ENCODE results near the gene CFAP54.

Gene CFAP54

GRCh38 chr12:96831346-96831745 is 342.0 kb downstream of the CFAP54 start:
- DNase-seq, result no peak

GRCh38 chr12:96846293-96846692 is 356.9 kb downstream of the CFAP54 start:
- no peak for DNase-seq

- DNase-seq, result no peak
Observed at GRCh38 chr12:96850676-96851075, 361.3 kb downstream of the CFAP54 start.

GRCh38 chr12:96858162-96858561 is 368.8 kb downstream of the CFAP54 start:
- no peak for DNase-seq

GRCh38 chr12:96861656-96862055 is 372.3 kb downstream of the CFAP54 start:
- DNase-seq, result no peak

GRCh38 chr12:96862326-96862725 is 372.9 kb downstream of the CFAP54 start:
- DNase-seq, result no peak

- DNase-seq, result no peak
Observed at GRCh38 chr12:96864335-96864734, 375.0 kb downstream of the CFAP54 start.

DNA sequence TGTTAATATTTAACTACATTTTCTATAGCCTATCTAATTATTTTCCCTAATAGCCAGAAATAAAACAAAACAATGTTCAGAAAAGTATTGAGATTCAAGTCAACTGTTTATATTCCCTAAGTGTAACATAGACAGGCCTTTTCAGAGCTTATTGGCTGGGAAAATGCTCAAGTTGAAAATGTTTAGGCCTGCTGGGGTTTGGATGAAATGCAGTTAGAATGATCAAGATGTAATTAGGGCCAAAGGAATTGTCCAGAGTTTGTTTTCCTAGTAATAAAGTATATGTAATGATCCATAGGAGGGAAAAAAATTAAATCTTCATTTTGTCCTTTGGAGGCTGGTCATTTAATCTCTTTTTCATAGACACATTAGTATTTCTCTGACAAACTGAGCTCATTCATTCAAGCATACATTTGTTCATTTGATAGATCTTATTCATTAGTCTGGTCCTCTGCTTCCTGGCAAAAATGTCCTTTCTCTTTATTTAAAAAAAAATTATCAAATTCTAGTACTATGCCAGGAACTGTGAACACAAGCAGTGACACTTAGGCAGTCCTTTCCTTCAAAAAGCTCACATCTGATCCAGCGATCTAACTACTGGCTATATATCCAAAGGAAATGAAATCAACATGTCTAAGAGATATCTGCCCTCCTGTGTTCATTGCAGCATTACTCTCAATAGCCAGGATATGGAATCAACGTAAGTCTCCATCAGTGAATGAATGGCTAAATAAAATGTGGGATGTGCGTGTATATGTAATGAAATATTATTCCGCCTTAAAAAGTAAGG is 377.6 kb downstream of the CFAP54 start:
- DNase-seq, result no peak

GRCh38 chr12:96870946-96871345 is 381.6 kb downstream of the CFAP54 start:
- no peak for DNase-seq

DNA sequence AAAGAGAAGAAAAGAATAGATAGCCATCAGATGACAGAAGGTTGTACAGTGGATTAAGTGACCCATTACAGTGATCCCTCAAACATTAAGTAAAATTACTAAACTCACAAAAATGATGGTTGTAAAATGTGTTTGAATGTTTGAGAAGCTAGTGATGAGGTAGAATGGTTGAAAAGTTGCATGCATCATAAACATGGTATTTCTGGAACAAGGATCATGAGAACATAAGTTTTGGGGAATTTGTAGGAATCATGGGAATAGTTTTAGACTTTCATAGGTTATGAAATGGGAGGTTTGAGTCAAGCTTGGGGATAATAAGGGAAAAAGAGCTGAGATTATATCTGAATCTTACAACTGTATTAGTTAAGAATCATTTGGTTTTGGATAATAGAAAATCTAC is 383.6 kb downstream of the CFAP54 start:
- DNase-seq, result no peak

DNA sequence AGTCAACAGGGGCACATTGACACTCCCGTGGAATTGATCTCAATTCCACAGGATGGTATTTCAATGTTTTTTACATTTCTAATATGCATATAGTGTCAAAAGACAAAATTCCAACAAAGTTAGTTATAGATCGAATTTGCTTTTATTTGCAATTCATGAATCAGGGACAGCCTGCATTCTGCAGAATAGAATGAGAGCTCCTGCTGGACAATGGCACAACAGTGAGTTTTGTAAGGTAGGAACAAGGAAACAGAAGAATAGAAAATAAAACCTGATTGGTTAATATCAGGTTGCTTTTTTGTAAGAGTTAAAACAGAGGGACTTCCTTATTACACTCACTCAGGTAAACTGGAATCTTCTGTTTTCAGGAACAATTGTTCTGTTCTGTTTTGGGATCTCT is 384.8 kb downstream of the CFAP54 start:
- no peak for DNase-seq

DNA sequence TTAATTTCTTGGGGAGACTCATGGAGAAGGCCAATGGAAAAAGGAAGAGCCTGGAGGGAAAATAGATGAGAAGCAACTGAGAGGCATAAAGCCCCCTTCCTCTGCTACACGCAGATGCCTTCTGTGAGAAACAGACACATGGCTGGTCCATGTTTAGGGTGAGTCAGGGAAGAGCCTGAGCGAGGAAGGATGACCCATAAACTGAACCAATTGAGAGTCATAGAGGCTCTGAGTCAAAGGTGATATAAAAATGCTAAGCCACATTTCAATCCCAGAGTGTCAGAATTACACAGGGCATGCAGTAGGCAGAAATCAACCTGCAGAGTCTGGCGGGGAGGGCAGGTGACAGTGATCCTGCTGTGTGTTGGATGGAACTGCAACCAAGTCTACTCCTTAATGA is 387.6 kb downstream of the CFAP54 start:
- DNase-seq, result no peak

- no peak for DNase-seq
Observed at GRCh38 chr12:96878704-96879103, 389.3 kb downstream of the CFAP54 start.

GRCh38 chr12:96879301-96879700 is 389.9 kb downstream of the CFAP54 start:
- DNase-seq, result no peak

DNA sequence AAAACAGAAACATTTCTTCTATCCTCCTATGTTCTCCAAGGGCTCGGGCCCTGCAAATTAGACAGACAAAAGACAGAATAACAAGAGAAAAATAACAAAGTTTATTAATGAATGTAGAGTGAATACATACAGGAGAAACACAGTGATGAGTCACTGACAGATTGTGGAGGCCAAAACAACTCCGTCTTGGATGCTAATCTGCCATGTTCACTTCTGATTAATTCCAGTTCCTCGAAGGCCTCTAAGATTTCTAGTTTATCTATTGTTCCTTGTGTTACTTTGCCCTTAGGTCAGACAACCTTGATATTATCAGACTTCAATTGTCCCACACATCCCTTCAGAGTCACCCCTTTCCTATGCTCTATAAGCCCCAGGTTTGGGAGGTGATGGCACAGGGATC is 390.8 kb downstream of the CFAP54 start:
- DNase-seq, result no peak

DNA sequence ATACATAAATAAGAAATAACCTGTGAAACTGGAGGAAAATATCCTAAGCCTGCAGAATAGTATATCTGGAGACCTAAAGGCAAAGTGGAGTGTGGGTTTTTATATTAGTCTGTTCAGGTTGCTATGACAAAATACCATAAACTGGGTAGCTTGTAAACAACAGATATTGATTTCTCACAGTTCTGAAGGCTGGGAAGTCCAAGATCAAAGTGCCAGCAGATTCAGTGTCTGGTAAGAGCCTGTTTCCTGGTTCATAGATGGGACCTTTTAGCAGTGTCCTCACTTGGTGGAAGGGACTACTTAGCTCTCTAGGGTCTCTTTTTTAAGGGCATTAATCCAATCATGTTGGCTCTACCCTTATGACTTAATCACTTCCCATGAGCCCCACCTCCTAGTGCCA is 392.2 kb downstream of the CFAP54 start:
- no peak for DNase-seq

- DNase-seq, result no peak
Observed at GRCh38 chr12:96882862-96883261, 393.5 kb downstream of the CFAP54 start.

GRCh38 chr12:96883571-96883970 is 394.2 kb downstream of the CFAP54 start:
- DNase-seq, result no peak

DNA sequence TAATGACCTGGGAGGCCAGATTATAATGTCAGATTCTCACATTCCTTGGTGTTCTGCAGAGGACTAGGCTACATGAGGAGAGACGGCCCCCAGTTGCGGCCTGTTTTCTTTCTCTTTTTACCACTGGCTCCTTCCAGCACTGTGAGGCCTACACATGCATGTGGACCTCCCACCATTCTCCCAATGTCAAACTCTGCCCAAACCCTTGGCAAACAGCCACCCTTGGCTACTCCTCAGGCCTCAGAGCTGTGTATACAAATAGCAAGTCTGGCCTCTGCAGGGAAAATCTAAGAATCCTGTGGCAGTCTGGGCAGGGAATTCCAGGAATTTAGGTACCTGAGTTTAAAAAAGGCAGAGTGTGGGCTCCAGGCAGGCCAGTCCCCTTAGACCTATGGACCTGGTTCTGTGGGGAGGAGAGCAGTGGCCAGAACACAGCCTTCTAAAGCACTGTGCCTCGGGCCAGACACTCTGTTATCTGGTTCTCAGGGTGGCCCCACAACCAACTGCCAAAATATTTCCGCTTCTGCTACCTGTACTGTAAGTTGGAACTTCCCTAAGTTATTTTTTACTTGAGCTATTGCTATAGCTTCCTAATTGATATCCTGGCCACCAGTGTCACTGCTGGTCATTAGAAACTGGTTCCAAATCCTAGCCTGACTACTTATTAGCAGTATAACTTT is 397.8 kb downstream of the CFAP54 start:
- no peak for DNase-seq

GRCh38 chr12:96889273-96889933 is 400.0 kb downstream of the CFAP54 start:
- DNase-seq, result no peak

DNA sequence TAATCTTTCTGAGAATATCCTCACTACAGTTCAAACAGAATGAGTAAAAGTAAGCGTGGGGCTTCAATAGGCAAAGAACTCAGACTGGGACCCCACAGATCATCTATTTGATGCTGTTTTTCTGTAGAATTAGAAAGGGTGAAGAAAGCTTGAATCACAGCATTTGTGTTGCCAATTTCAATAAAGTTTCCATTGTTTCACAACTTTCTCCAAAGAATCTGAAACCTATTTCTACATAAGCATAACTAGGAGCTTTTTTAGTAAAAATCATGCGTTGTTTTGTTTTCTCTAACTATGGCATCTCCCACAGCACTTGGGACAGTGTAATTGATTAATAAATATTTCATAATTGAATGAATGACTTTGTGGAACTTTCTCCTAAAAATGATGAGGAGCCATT is 401.0 kb downstream of the CFAP54 start:
- DNase-seq, result no peak

DNA sequence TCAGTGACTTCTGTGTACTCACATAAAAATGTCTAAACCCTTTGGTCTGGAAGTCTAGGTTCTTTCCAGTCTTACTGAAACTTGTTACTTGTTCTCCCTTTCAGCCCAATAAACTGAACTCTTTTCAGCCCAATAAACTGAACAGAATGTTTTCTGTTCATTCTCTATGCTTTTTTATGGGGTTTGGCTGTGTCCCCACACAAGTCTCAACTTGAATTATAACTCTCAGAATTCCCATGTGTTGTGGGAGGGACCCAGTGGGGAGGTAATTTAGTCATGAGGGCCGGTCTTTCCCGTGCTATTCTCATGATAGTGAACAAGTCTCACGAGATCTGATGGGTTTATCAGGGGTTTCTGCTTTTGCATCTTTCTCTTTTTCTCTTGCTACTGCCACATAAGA is 402.7 kb downstream of the CFAP54 start:
- DNase-seq, result no peak

- no peak for DNase-seq
Observed at GRCh38 chr12:96897421-96897820, 408.0 kb downstream of the CFAP54 start.

DNA sequence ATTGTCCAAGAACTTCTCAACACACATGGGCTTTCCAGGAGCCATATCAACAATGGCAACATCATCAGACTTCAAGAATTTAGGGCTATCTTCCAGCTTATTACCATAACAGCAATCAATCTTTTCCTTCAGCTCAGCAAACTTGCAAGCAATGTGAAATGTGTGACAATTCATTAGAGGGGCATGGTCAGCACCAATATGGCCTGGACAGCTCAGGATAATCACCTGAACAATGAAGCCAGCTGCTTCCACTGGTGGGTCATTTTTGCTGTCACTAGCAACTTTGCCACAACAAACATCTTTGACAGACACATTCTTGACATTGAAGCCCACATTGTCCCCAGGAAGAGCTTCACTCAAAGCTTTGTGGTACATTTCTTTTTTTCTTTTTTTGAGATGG is 411.8 kb downstream of the CFAP54 start:
- no peak for DNase-seq

All from NCI-H1105 treated with DMSO at 0.1 percent for 48 hours (cell line).